Measurements from ENCODE around the gene ULBP2. TPM values are rescaled to one million over a fixed set of nuclear protein-coding genes. Genes with fewer than 3 reads are reported as not detected.
"Not testable (repeated sequence)": the region's sequence is repeated elsewhere in the genome, so short reads cannot be mapped to it uniquely, and the experiment has no call there.

The ULBP2 gene
- total RNA-seq, 4 donors from 2014 or later = 0.39 to 0.74 TPM; not detected in 2

- no peak for ATAC-seq
- Histone ChIP-seq H3K36me3 (no peaks in the 10 kb centered on the region), H3K4me1 (peaks cover 0 to 26% (median 17%) of the 10 kb centered on the region in 3 donors), H3K4me3 (peak overlapping the region in 1 of 2 donors; percentile 51), H3K27me3 (peaks cover 100% of the 10 kb centered on the region), H3K27ac (no peak overlapping the region), H3K9me3 (no peaks in the 10 kb centered on the region)
- WGBS, 2 donors (ENCODE audit: low coverage in 1 of 2) = 18 to 20% methylated on average over 1 to 5 of the region's 38 CpGs
- TF ChIP-seq EP300 (IDR thresholded peaks at IDR 0.05) (no peak), CTCF (IDR thresholded peaks at IDR 0.05) (no peak), POLR2A (IDR thresholded peaks at IDR 0.05) (no peak), POLR2AphosphoS5 (IDR thresholded peaks at IDR 0.05) (no peak)
Measured at GRCh38 chr6:149965194-149966020, 23.6 kb downstream of the ULBP2 start.

- peaks cover 100% of the 10 kb centered on the region for H3K27me3 ChIP-seq
Measured at GRCh38 chr6:149966319-149966718, 24.5 kb downstream of the ULBP2 start.

DNA sequence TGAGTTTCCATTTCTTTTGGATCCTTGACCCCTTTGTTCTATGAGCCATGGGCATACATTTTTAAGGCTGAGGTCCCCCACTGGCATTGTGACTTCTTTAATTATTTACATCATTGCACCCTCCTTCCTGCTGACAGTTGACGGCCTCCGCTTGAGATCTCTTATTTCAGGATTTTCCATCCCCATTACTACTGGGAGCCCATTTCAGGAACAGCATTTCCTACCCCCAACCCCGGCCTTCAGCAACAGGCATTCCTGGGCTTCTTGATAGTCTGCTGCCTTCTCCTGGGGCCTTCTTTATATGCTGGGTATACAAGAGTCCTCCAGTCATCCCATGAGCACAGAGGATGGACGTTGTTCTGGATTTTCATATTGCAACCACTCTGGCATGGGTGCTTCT, 25.8 kb downstream of the ULBP2 start:
- no peak overlapping the region for H3K27ac ChIP-seq
- H3K4me3 ChIP-seq = no peak overlapping the region
- peaks cover 100% of the 10 kb centered on the region for H3K27me3 ChIP-seq
- no peaks in the 10 kb centered on the region for H3K36me3 ChIP-seq
- H3K9me3 ChIP-seq = no peaks in the 10 kb centered on the region
- ATAC-seq = no peak
- TF ChIP-seq POLR2AphosphoS5 (IDR thresholded peaks at IDR 0.05) = no peak
- TF ChIP-seq CTCF (IDR thresholded peaks at IDR 0.05) = no peak
- no peak for TF ChIP-seq POLR2A (IDR thresholded peaks at IDR 0.05)
- no peak for TF ChIP-seq EP300 (IDR thresholded peaks at IDR 0.05)
- 96 to 100% methylated on average over 1 to 4 of the region's 4 CpGs for WGBS, 2 donors (ENCODE audit: low coverage in 1 of 2)
- peaks cover 0 to 26% (median 17%) of the 10 kb centered on the region in 3 donors for H3K4me1 ChIP-seq

More at GRCh38 chr6:149966319-149966718, 24.5 kb downstream of the ULBP2 start:
- H3K36me3 ChIP-seq, H3K27ac ChIP-seq, H3K4me3 ChIP-seq, H3K9me3 ChIP-seq, ATAC-seq: not testable (repeated sequence)
- peaks cover 0 to 26% (median 17%) of the 10 kb centered on the region in 3 donors for H3K4me1 ChIP-seq
- WGBS, 2 donors (ENCODE audit: low coverage in 1 of 2) = no CpG with 5 or more reads among the region's 2 CpGs

GRCh38 chr6:149967999-149968398, 26.2 kb downstream of the ULBP2 start:
- H3K36me3 ChIP-seq, ATAC-seq, H3K9me3 ChIP-seq, H3K4me3 ChIP-seq, H3K27ac ChIP-seq: not testable (repeated sequence)
- Histone ChIP-seq H3K27me3 (peaks cover 100% of the 10 kb centered on the region), H3K4me1 (peaks cover 0 to 26% (median 17%) of the 10 kb centered on the region in 3 donors)
- 22 to 60% methylated on average over 1 of the region's 2 CpGs for WGBS, 2 donors (ENCODE audit: low coverage in 1 of 2)

DNA sequence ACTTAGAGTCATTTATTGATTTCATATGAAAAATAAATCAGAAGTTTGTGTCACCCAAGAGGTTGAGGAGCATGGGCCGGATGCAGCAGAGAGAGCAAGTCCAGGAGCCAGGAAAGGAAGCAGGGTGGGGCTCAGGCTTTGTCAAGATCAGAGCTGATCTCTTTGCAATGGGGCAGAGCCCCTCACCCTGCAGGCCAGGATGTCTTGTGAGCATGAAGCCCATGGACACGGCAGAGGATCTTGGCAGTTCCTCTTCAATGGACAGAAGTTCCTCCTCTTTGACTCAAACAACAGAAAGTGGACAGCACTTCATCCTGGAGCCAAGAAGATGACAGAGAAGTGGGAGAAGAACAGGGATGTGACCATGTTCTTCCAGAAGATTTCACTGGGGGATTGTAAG, 27.1 kb downstream of the ULBP2 start:
- not testable (repeated sequence) for H3K36me3 ChIP-seq, ATAC-seq, H3K27ac ChIP-seq, H3K9me3 ChIP-seq, H3K4me3 ChIP-seq
- Histone ChIP-seq H3K4me1 (peaks cover 0 to 16% (median 15%) of the 10 kb centered on the region in 3 donors), H3K27me3 (peaks cover 99% of the 10 kb centered on the region)
- 78 to 92% methylated on average over 2 of the region's 2 CpGs for WGBS, 2 donors (ENCODE audit: low coverage in 1 of 2)

DNA sequence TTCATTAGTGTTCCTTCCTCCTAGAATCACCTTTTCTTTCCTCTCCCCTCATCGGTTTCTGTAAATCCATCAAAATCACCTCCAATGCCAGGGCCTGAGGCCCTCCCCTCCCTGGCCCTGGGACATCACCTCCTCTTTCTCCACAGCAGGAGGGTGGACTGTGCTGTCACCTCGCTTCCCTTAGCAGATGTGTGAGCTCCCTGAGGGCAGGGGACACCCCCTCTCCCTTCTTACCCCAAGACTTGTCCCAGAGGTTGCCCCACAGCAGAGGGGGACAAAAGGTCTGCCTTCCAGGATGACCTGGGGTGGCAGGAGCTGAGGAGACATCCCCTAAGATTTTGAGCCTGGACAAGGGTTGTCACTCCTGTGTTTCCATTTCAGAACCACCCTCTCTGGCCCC, 27.8 kb downstream of the ULBP2 start:
- no peak for TF ChIP-seq CTCF (IDR thresholded peaks at IDR 0.05)
- no peak for TF ChIP-seq EP300 (IDR thresholded peaks at IDR 0.05)
- TF ChIP-seq POLR2A (IDR thresholded peaks at IDR 0.05) = no peak
- TF ChIP-seq POLR2AphosphoS5 (IDR thresholded peaks at IDR 0.05) = no peak
- Histone ChIP-seq H3K27ac (no peak overlapping the region), H3K36me3 (no peaks in the 10 kb centered on the region), H3K4me1 (peaks cover 0 to 9% (median 8%) of the 10 kb centered on the region in 3 donors), H3K9me3 (no peaks in the 10 kb centered on the region), H3K4me3 (no peak overlapping the region), H3K27me3 (peaks cover 99% of the 10 kb centered on the region)
- 62 to 83% methylated on average over 1 to 2 of the region's 2 CpGs for WGBS, 2 donors (ENCODE audit: low coverage in 1 of 2)
- no peak for ATAC-seq

- not testable (repeated sequence) for H3K36me3 ChIP-seq, ATAC-seq, H3K27ac ChIP-seq, H3K9me3 ChIP-seq, H3K4me1 ChIP-seq, H3K4me3 ChIP-seq
- WGBS, 2 donors (ENCODE audit: low coverage in 1 of 2) = no CpG with 5 or more reads among the region's 6 CpGs
- peaks cover 84% of the 10 kb centered on the region for H3K27me3 ChIP-seq
Measured at GRCh38 chr6:149974394-149974793, 32.6 kb downstream of the ULBP2 start.

Data from gastroesophageal sphincter (tissue), 4 donors.